ENCODE measurements around the gene EIF5.

The EIF5 gene

DNA sequence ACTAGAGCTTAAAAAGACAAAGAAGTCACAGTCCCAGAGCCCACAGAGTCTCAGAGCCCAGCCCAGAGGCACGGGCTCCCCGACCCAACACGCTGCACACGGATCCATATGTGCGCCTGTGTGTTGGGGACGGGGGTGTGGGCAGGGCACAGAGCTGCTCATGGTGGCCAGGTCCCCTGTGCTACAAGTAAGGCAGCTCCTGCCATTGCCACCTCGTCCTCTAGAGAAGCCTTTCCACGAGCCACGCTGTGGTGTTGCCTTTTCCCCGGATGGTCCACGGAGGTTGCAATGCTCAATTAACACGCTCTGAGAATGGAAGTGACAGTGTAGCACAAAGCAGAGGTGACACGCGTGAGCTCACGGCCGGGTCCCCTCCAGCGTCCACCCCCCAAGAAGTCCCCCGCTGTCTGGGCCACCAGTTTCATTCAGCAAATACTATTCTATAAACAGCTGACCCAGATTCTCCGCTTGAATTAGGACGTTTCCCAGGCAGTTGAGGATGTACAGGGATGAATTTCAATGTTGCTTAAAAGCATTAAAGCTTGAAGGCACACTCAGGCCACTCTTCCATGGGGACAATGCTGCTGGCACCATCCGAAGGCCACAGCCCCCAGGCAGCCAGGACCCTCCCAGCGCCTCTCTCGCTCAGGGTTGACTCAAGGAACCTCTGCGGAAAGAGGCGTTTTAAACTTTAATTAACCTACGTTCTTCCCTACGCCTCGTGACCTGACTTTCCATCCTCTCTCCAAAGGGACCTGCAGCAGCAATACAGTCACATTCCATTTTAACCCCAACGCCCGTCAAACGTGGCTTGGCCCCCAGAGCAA lies 22.7 kb upstream of the EIF5 start:
- no peak for DNase-seq

- no peak for DNase-seq
These were observed 21.9 kb upstream of the EIF5 start for GRCh38 chr14:103312006-103312635.

- DNase-seq = no peak
These were observed 20.3 kb upstream of the EIF5 start for GRCh38 chr14:103313704-103314103.

DNA sequence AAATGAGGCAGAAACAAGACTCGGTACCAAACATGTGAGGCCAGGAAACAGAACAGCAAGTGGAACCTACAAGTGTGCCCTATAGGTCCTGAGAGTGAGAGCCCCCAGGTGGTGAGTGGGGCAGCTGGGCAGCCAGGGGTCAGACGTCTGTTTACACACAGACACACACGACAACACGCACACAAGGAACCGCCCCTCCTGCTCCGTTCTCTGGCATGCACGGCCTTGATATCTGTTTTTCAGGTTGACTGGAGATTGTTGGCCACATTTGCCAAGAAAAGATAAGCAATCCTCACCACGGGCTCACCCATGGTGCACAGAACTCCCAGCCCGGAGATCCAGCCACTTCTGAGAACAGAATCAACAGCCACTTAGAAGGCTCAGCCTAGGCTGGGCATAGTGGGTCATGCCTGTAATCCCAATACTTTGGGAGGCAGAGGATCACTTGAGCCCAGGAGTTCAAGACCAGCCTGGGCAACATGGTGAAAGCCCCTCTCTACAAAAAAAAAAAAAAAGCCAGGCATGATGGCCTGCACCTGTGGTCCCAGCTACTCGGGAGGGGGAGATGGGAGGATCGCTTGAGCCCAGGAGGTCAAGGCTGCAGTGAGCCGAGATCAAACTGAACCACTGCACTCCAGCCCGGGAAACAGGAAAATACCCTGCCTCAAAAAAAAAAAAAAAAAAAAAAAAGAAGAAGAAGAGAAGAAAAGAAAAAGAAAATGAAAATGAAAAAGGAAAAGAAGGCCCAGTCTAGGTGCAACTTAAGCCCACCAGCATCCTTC lies 19.4 kb upstream of the EIF5 start:
- no peak for DNase-seq

- DNase-seq = peak; percentile 34
These were observed 18.6 kb upstream of the EIF5 start for GRCh38 chr14:103315351-103315911.

DNA sequence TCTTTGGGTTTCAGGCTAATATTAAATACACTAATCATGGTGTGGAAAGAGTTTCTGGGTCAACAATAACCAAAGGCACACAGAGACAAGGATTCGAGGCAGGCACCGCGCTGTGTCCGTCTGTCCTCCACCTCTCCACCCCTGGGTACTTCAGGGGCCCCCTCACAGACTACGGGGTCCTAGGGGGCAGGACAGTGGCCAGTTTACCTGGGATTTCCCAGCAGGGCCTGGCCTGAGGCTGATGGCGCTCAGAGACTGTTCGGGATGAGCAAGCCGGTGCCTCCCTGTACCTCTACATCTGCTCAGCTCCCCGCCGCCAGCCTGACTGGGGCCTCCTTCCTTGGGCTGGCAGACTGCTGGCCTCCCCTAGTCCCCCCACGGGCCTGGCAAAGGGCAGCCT lies 18.1 kb upstream of the EIF5 start:
- no peak for DNase-seq

DNA sequence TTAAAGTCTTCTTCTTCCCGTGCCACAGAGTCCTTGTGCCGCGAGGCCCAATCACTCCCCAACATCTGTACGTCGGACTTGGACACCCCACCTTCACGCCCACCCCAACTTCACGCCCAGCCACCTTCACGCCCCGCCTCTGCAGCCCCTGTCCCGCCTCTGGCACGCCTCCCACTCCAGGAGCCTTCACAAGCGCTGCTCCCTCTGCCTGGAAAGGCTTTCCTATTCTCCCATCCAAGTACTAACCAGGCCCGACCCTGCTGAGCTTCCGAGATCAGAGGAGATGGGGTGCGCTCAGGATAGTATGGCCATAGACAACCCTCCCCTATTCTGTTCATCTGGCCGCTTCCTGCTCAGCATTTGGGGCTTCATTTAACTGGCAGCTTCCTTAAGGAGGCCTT lies 17.3 kb upstream of the EIF5 start:
- DNase-seq = no peak

- no peak for DNase-seq
These were observed 16.8 kb upstream of the EIF5 start for GRCh38 chr14:103317251-103317650.

- no peak for DNase-seq
These were observed 16.0 kb upstream of the EIF5 start for GRCh38 chr14:103317976-103318580.

DNA sequence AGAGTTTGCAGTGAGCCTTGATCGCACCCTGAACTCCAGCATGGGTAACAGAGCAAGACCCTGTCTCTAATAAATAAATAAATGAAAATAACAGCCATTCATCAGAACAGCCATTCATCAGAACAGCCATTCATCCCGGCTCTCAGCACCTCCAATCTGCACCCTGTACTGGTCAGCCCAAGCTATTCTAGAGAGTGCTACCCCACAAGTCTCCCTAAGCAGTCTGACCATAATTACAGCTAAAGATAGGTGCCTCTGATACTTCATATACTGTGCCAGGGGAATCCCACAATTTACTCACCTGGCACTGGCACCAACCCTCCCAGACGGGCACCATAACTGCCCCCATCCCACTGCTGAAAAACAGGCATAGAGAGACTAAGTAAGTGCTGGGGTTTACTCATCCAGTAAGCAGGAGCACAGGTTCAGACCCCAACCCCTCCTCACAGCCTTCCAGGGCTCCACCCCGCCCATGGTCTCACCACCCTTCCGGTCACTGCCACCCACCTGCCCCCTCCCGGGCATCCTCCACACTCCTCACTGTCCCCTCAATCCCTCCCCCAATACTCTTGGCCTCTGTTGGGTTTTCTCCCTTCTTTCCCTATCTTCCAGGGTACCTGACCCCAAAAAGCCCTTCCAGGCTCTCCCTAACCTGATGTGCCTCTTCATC lies 15.2 kb upstream of the EIF5 start:
- DNase-seq = no peak

GRCh38 chr14:103319422-103319821 lies 14.6 kb upstream of the EIF5 start:
- DNase-seq = no peak

DNA sequence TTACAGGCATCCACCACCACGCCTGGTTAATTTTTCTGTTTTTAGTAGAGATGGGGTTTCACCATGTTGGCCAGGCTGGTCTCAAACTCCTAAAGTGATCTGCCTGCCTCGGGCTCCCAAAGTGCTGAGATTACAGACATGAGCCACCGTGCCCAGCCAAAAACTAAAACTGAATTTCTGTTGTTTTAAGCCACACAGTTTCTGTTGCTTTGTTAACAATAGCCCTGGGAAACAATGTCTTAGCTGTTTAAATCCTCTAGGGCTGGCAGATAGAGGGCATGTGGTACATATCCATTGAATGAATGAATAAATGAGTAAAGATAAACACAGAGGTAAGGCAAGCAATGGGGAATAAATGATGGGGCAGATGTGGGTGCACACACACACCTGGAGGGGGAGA lies 8.0 kb upstream of the EIF5 start:
- DNase-seq = no peak

GRCh38 chr14:103328941-103329340 lies 5.1 kb upstream of the EIF5 start:
- no peak for DNase-seq

- no peak for DNase-seq
These were observed 4.4 kb upstream of the EIF5 start for GRCh38 chr14:103329401-103330347.

GRCh38 chr14:103330536-103330935 lies 3.5 kb upstream of the EIF5 start:
- no peak for DNase-seq

GRCh38 chr14:103332143-103332919 lies 1.7 kb upstream of the EIF5 start:
- DNase-seq = no peak

- peak; percentile 85 for DNase-seq
These were observed 896 bp downstream of the EIF5 start for GRCh38 chr14:103334644-103335622.

- no peak for DNase-seq
These were observed 2.2 kb downstream of the EIF5 start for GRCh38 chr14:103336191-103336590.

DNA sequence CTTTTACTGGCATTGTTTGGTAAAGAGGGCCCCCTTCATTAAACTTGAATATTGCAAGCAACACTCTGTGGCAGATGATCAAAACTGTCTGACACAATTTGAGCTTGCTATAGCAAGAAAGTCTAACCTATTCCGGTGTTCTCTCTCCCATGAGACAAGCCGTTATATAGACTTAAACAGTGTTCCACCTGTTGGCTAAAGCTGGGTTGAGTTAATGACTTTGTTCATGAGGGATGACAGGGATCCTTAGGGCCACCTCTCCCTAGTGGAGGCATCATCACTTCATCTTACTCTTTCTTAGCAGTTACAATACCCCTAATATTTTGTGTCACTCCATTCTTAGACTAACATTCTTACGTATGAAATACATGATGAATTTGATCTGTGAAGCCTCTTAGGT lies 3.8 kb downstream of the EIF5 start:
- no peak for DNase-seq
